ENCODE results near the gene EEF2K.
A peak's percentile ranks its signal among the peaks of the same experiment; 100 is the strongest.

EEF2K gene

DNA sequence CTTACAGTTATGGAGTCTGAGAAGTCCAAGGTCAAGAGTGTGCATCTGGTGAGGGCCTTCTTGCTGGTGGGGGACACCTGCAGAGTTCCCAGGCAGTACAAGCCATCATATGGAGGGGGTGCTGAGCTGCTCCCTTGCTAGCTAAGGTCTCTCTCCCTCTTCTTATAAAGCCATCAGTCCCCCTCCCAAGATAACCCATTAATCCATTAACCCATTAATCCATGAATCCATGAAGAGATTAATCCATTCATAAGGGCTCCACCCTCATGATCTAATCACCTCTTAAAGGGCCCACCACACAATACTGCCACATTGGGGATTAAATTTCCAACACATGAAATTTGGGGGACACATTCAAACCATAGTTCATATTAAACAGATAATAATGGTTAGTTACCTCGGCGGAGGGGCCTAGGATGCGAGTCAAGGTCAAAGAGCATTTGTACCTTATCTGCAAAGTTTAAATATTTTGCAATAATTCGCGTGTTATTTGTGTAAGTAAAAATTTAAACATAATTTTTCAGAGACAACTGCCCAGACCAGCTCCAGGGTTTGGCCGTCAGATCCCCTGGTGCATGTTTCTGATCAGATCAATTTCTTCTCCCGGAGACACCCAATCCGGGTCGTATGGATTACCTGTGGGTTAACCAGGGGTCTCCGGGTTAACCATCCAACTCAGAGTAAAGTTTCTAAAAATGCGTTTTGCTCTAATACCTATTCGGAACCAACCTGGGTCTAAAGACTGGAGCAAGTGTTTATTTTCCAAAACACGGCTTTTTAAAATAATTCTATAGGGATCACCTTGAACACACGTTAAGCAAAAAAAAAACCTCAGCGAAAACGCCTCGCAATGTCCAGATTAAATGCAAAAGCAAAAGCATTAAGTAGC lies 90.4 kb downstream of the EEF2K start:
- peaks cover 0 to 28% (median 19%) of the 10 kb centered on the region in 4 experiments for H3K4me1 ChIP-seq (ENCODE audit: control extremely low read depth in 1 of 4, control insufficient read depth in 4 of 4, insufficient read depth in 4 of 4, low read length in 3 of 4)
- DNase-seq: peak; percentile 10 to 33 (median 11)
- peaks cover 0 to 13% (median under 1%) of the 10 kb centered on the region in 4 experiments for H3K36me3 ChIP-seq (ENCODE audit: control insufficient read depth in 4 of 4, insufficient read depth in 4 of 4, low read length in 3 of 4)
- under 1% methylated on average over 14 of the region's 17 CpGs for WGBS (ENCODE audit: insufficient coverage)
- peak overlapping the region in 1 of 2 experiments; percentile 76 for H3K27ac ChIP-seq (ENCODE audit: insufficient read depth in 1 of 2, low read depth in 1 of 2, low read length in 2 of 2, poor library complexity in 1 of 2, severe bottlenecking in 2 of 2)
- ChIA-PET POLR2A (interaction anchor here (1.0 kb wide), 2 partner anchors 105 to 107 kb away, joined by 3 to 5 read pairs; no protein-coding TSS in a partner anchor), CTCF (interaction anchor here (0.6 to 3.3 kb wide), 20 partner anchors 8 to 219 kb away, joined by 3 to 14 read pairs (median 3); no protein-coding TSS in a partner anchor)
- H3K4me3 ChIP-seq (ENCODE audit: control insufficient read depth in 1 of 7, extremely low read depth in 1 of 7, insufficient read depth in 4 of 7, low read depth in 2 of 7, low read length in 6 of 7): peak overlapping the region in 6 of 7 experiments; percentile 83 to 99 (median 95)
- H3K27me3 ChIP-seq (replicated peaks in 2 of 5; ENCODE audit: control insufficient read depth in 4 of 5, insufficient read depth in 5 of 5, low read length in 4 of 5): no peaks in the 10 kb centered on the region
- H3K9me3 ChIP-seq (ENCODE audit: control extremely low read depth in 1 of 5, control insufficient read depth in 4 of 5, insufficient read depth in 2 of 5, low read depth in 1 of 5, low read length in 4 of 5): no peaks in the 10 kb centered on the region

DNA sequence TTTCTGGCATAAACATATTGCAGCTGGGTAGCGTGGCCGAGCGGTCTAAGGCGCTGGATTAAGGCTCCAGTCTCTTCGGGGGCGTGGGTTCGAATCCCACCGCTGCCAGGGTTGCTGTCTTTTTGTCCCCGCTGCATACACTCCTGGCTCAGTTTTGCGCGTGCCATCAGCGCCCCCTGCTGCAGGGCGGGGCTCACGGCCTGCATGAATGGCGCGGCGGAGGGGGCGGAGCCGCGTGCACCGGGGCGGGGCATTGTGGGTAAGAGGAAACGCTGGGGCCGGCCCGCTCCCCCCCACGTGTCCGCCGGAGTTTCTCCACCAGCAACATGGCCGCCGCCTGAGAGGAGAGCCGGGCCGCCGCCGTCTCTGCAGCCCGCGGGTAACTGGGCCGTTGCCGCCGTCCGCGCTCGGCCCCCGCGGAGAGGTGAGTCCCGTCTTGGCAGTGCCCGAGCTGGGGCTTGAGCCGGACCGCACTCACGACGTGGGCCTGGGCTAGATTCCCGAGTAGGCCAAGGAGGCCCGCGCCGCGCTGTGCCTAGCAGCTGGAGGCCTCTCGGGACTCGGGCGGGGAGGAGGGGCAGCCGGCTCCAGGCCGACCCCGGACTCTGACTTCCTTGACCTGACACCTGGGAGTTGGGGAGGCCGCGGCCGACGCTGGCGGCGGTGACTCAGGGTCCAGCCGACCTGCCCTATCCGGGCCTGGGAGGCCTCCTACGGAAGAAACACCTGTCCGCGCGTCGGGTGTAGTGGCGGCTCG lies 91.2 kb downstream of the EEF2K start, which contains the start of gene POLR3E:
POLR3E (plus strand) TSS at position 296 of the 757 bp plus-strand sequence. CDS start 5,560 bp downstream, outside the sequence.
- Histone ChIP-seq H3K27ac (ENCODE audit: insufficient read depth in 1 of 2, low read depth in 1 of 2, low read length in 2 of 2, poor library complexity in 1 of 2, severe bottlenecking in 2 of 2) (peak within 1 kb of the TSS; percentile 92 to 97), H3K27me3 (replicated peaks in 2 of 5; ENCODE audit: control insufficient read depth in 4 of 5, insufficient read depth in 5 of 5, low read length in 4 of 5) (no peaks in the 10 kb centered on the region), H3K4me1 (ENCODE audit: control extremely low read depth in 1 of 4, control insufficient read depth in 4 of 4, insufficient read depth in 4 of 4, low read length in 3 of 4) (peaks cover 0 to 28% (median 17%) of the 10 kb centered on the region in 4 experiments), H3K4me3 (ENCODE audit: control insufficient read depth in 1 of 7, extremely low read depth in 1 of 7, insufficient read depth in 4 of 7, low read depth in 2 of 7, low read length in 6 of 7) (peak within 1 kb of the TSS; percentile 84 to 99 (median 95)), H3K9me3 (ENCODE audit: control extremely low read depth in 1 of 5, control insufficient read depth in 4 of 5, insufficient read depth in 2 of 5, low read depth in 1 of 5, low read length in 4 of 5) (no peaks in the 10 kb centered on the region), H3K36me3 (ENCODE audit: control insufficient read depth in 4 of 4, insufficient read depth in 4 of 4, low read length in 3 of 4) (peaks cover 0 to 20% (median 5%) of the 10 kb centered on the region in 4 experiments)
- 0% methylated on average over 64 of the region's 76 CpGs for WGBS (ENCODE audit: insufficient coverage)
- CTCF ChIA-PET: interaction anchor here (0.6 to 3.3 kb wide), 16 partner anchors 9 to 220 kb away, joined by 3 to 14 read pairs (median 3); no protein-coding TSS in a partner anchor
- POLR2A ChIA-PET: interaction anchor here (1.0 to 1.5 kb wide), 3 partner anchors 105 to 108 kb away, joined by 3 to 5 read pairs (median 5); no protein-coding TSS in a partner anchor
- peak; percentile 97 to 99 (median 98) for DNase-seq

DNA sequence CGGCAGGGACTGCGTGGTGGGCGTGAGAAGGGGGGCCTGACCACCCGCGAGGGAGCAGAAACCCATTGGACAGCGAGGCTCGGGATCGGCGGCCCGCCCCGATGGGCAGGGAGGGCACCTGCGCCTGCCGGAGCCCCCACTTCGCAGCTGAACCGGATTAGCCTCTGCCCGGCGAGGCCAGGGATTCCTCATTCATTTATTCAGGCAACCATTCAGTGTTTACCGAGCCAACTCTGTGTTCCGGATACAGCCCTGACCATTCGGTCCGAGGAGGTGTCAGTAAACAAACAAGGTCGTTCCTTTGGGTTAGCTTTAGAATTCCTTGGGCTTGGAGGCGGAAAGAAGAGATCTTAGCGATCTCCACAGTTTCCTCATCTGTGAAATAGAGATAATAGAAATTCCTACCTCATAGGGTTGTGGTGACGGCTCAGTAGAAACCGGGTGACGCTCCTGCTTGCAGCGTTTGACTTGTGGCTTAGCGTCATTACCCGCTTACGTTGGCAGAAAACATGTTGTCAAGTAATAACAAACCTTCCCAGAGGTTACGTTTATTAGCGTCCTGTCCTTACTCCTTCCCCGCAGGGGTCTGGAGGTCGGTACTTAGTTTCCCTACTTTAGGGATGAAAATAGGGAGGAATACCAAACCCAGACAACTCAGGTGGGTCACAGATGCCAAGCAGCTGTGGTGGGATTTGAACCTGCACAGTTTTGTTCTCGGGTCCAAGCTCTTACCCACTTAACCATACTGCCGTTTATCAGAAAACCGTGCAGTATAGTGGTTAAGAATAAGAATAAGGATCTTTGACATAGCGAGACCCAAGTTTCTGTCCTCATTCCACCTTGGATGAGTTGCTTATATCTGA lies 92.0 kb downstream of the EEF2K start:
- H3K4me3 ChIP-seq (ENCODE audit: control insufficient read depth in 1 of 7, extremely low read depth in 1 of 7, insufficient read depth in 4 of 7, low read depth in 2 of 7, low read length in 6 of 7): peak overlapping the region; percentile 84 to 98 (median 92)
- peak; percentile 95 to 99 (median 98) for DNase-seq
- H3K4me1 ChIP-seq (ENCODE audit: control extremely low read depth in 1 of 4, control insufficient read depth in 4 of 4, insufficient read depth in 4 of 4, low read length in 3 of 4): peaks cover 0 to 28% (median 17%) of the 10 kb centered on the region in 4 experiments
- ChIA-PET CTCF (interaction anchor here (1.2 to 3.3 kb wide), 9 partner anchors 10 to 220 kb away, joined by 3 to 14 read pairs (median 5); no protein-coding TSS in a partner anchor), POLR2A (interaction anchor here (1.0 to 1.5 kb wide), 4 partner anchors 100 to 110 kb away, joined by 3 to 5 read pairs (median 4); no protein-coding TSS in a partner anchor)
- 0% methylated on average over 28 of the region's 39 CpGs for WGBS (ENCODE audit: insufficient coverage)
- no peaks in the 10 kb centered on the region for H3K27me3 ChIP-seq (replicated peaks in 2 of 5; ENCODE audit: control insufficient read depth in 4 of 5, insufficient read depth in 5 of 5, low read length in 4 of 5)
- peaks cover 0 to 28% (median 13%) of the 10 kb centered on the region in 4 experiments for H3K36me3 ChIP-seq (ENCODE audit: control insufficient read depth in 4 of 4, insufficient read depth in 4 of 4, low read length in 3 of 4)
- H3K9me3 ChIP-seq (ENCODE audit: control extremely low read depth in 1 of 5, control insufficient read depth in 4 of 5, insufficient read depth in 2 of 5, low read depth in 1 of 5, low read length in 4 of 5): no peaks in the 10 kb centered on the region
- H3K27ac ChIP-seq (ENCODE audit: insufficient read depth in 1 of 2, low read depth in 1 of 2, low read length in 2 of 2, poor library complexity in 1 of 2, severe bottlenecking in 2 of 2): peak overlapping the region; percentile 92 to 97

DNA sequence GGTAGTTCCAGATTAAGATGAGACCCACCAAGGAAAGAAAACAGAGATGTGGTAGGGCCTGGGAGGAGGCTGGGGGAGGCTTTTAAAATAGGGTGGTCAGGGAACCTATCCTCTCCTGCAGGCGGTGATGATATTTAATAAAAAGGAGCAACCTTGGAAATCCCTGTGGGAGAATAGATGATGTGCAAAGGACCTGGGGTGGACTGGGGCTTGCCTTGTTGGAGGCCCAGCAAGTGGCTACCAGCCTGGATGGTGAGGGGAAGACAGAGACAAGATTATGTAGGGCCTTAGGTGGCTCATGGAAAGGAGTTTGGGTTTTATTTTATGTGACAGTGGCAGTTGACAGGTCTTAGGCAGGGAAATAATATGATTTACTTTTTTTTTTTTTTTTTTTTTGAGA lies 93.0 kb downstream of the EEF2K start:
- H3K4me3 ChIP-seq (ENCODE audit: control insufficient read depth in 1 of 7, extremely low read depth in 1 of 7, insufficient read depth in 4 of 7, low read depth in 2 of 7, low read length in 6 of 7): peak overlapping the region in 3 of 7 experiments; percentile 84 to 98 (median 98)

DNA sequence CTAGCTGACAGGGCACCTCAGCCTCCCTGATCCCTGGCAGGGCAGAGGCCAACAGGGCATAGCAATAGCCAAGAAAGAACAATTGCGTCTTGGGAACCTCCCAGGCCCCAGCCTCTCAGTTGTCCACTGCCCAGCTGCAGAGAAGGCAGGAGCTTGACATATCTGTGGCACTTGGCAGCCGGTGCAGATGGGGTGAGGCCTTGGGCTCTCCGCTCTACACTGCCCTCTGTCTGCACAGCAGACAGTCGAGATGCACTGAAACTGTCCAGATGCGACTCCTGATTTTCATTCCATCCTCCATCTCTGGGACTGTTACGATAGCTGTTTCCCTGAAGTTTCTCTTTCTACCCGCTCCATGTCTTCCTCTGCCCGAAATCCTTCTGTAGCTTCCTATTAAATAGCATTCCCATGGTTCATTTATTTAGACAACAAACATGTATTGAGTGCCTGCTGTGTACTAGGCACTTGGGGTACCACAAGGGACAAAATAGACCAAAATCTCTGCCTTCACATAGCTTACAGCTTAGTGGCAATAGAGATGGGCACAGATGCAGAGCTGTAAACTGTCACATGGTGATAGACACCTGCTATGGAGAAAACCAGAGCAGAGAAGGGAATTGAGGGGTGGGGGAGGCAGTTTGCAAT lies 94.5 kb downstream of the EEF2K start:
- Histone ChIP-seq H3K27me3 (replicated peaks in 2 of 5; ENCODE audit: control insufficient read depth in 4 of 5, insufficient read depth in 5 of 5, low read length in 4 of 5) (no peaks in the 10 kb centered on the region), H3K4me1 (ENCODE audit: control extremely low read depth in 1 of 4, control insufficient read depth in 4 of 4, insufficient read depth in 4 of 4, low read length in 3 of 4) (peaks cover 0 to 28% (median 17%) of the 10 kb centered on the region in 4 experiments), H3K9me3 (ENCODE audit: control extremely low read depth in 1 of 5, control insufficient read depth in 4 of 5, insufficient read depth in 2 of 5, low read depth in 1 of 5, low read length in 4 of 5) (no peaks in the 10 kb centered on the region), H3K27ac (ENCODE audit: insufficient read depth in 1 of 2, low read depth in 1 of 2, low read length in 2 of 2, poor library complexity in 1 of 2, severe bottlenecking in 2 of 2) (no peak overlapping the region), H3K36me3 (ENCODE audit: control insufficient read depth in 4 of 4, insufficient read depth in 4 of 4, low read length in 3 of 4) (peaks cover 6 to 48% (median 28%) of the 10 kb centered on the region in 4 experiments), H3K4me3 (ENCODE audit: control insufficient read depth in 1 of 7, extremely low read depth in 1 of 7, insufficient read depth in 4 of 7, low read depth in 2 of 7, low read length in 6 of 7) (no peak overlapping the region)
- CTCF ChIA-PET: interaction anchor here (0.8 to 1.9 kb wide), 14 partner anchors 8 to 299 kb away, joined by 3 to 5 read pairs (median 3); no protein-coding TSS in a partner anchor
- 76% methylated on average over 5 of the region's 8 CpGs for WGBS (ENCODE audit: insufficient coverage)
- POLR2A ChIA-PET: no interaction called here
- peak; percentile 50 to 58 (median 58) for DNase-seq

More for the DNA sequence above, 93.0 kb downstream of the EEF2K start:
- WGBS (ENCODE audit: insufficient coverage): 100% methylated on average over 1 of the region's 1 CpG
- Histone ChIP-seq H3K4me1 (ENCODE audit: control extremely low read depth in 1 of 4, control insufficient read depth in 4 of 4, insufficient read depth in 4 of 4, low read length in 3 of 4) (peaks cover 0 to 28% (median 17%) of the 10 kb centered on the region in 4 experiments), H3K27me3 (replicated peaks in 2 of 5; ENCODE audit: control insufficient read depth in 4 of 5, insufficient read depth in 5 of 5, low read length in 4 of 5) (no peaks in the 10 kb centered on the region), H3K36me3 (ENCODE audit: control insufficient read depth in 4 of 4, insufficient read depth in 4 of 4, low read length in 3 of 4) (peaks cover 2 to 32% (median 19%) of the 10 kb centered on the region in 4 experiments), H3K9me3 (ENCODE audit: control extremely low read depth in 1 of 5, control insufficient read depth in 4 of 5, insufficient read depth in 2 of 5, low read depth in 1 of 5, low read length in 4 of 5) (no peaks in the 10 kb centered on the region), H3K27ac (ENCODE audit: insufficient read depth in 1 of 2, low read depth in 1 of 2, low read length in 2 of 2, poor library complexity in 1 of 2, severe bottlenecking in 2 of 2) (peak overlapping the region; percentile 92 to 97)
- no peak for DNase-seq
- ChIA-PET POLR2A (interaction anchor here (1.0 to 1.1 kb wide), 2 partner anchors 101 to 110 kb away, joined by 3 read pairs; no protein-coding TSS in a partner anchor), CTCF (interaction anchor here (0.6 to 3.3 kb wide), 5 partner anchors 11 to 110 kb away, joined by 3 to 14 read pairs (median 5); no protein-coding TSS in a partner anchor)
